ENCODE data around the gene CRHR2. TPM values are rescaled to one million over a fixed set of nuclear protein-coding genes. Genes with fewer than 3 reads are reported as not detected.

CRHR2 gene
- total and polyA plus RNA-seq, 2 experiments from 2014 or later: 0.14 to 1.4 TPM

DNA sequence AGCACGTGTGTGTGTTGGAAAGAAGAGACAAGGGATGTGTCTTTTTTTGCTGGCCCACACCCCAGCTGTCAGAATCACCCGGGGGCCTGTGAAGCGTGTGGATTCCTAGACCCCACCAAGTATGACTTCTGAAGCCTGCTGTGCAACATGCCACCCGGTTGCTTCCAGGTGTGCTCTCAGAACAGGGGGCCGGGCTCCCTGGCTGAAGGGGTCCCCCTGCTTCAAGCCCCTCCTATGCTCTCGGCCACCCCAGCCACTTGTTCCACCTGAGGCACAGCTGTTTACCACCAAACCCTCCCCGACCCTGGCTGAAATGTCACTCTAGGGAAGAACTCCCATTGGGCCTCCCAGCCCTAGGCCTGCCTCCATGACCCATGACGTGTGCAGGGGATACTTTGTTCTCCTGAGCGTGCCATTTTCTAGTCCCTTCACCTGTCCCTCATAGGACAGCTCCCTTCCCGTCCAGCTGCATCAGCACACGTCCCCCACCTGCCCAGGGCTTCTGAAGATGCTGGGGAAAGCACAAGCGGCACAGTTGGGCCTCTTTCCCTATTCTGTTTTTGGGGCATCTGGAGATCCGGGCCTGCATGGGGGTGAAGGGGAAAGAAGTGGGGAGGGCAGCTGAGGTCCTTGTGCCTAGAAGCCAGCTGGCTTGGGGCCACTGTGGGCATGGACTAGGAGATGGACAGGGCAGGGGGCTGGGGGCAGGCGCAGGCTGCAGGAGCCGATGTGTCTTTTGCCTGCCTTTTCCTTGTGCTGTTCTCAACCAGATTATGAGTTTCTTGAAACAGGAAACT, 33.3 kb downstream of the CRHR2 start:
- Histone ChIP-seq H3K4me2 (no peak overlapping the region), H3K27ac (ENCODE audit: low read depth) (no peak overlapping the region), H3K79me2 (replicated peaks; ENCODE audit: insufficient read depth) (peaks cover 2% of the 10 kb centered on the region; the same call in 1 of the 2 replicates), H2AFZ (no peak overlapping the region), H3K4me3 (no peak overlapping the region), H3K4me1 (ENCODE audit: insufficient read depth) (no peaks in the 10 kb centered on the region; the same call in 1 of the 2 replicates), H3K9me2 (ENCODE audit: insufficient read depth) (no peaks in the 10 kb centered on the region), H3F3A (replicated peaks; ENCODE audit: low read depth) (no peaks in the 10 kb centered on the region), H4K20me1 (replicated peaks; ENCODE audit: insufficient read depth) (peaks cover 4% of the 10 kb centered on the region; the same call in 1 of the 2 replicates), H3K36me3 (ENCODE audit: insufficient read depth) (no peaks in the 10 kb centered on the region), H3K27me3 (ENCODE audit: insufficient read depth) (no peaks in the 10 kb centered on the region)
- Mint-ChIP-seq H3K27ac (no peak overlapping the region), H3K9me3 (no peaks in the 10 kb centered on the region), H3K4me3 (no peak overlapping the region), H3K36me3 (ENCODE audit: low read depth) (peaks cover 23% of the 10 kb centered on the region), H3K4me1 (peaks cover 16% of the 10 kb centered on the region), H3K27me3 (ENCODE audit: insufficient read depth, low read depth, poor library complexity) (peaks cover 15% of the 10 kb centered on the region)
- DNase-seq (ENCODE audit: low spot score): no peak
- TF ChIP-seq ZNF331 (CRISPR knock-in tag; IDR thresholded peaks at IDR 0.05; ENCODE audit: low read depth) (no peak), STAT1 (IDR thresholded peaks at IDR 0.05; ENCODE audit: unreplicated experiment) (no peak), NANOG (IDR thresholded peaks at IDR 0.05; ENCODE audit: borderline replicate concordance) (no peak), EZH2 (IDR thresholded peaks at IDR 0.05; ENCODE audit: low read depth, unreplicated experiment) (no peak), ZNF114 (CRISPR knock-in tag; IDR thresholded peaks at IDR 0.05) (no peak)
- TF ChIP-seq, protein P1, sequence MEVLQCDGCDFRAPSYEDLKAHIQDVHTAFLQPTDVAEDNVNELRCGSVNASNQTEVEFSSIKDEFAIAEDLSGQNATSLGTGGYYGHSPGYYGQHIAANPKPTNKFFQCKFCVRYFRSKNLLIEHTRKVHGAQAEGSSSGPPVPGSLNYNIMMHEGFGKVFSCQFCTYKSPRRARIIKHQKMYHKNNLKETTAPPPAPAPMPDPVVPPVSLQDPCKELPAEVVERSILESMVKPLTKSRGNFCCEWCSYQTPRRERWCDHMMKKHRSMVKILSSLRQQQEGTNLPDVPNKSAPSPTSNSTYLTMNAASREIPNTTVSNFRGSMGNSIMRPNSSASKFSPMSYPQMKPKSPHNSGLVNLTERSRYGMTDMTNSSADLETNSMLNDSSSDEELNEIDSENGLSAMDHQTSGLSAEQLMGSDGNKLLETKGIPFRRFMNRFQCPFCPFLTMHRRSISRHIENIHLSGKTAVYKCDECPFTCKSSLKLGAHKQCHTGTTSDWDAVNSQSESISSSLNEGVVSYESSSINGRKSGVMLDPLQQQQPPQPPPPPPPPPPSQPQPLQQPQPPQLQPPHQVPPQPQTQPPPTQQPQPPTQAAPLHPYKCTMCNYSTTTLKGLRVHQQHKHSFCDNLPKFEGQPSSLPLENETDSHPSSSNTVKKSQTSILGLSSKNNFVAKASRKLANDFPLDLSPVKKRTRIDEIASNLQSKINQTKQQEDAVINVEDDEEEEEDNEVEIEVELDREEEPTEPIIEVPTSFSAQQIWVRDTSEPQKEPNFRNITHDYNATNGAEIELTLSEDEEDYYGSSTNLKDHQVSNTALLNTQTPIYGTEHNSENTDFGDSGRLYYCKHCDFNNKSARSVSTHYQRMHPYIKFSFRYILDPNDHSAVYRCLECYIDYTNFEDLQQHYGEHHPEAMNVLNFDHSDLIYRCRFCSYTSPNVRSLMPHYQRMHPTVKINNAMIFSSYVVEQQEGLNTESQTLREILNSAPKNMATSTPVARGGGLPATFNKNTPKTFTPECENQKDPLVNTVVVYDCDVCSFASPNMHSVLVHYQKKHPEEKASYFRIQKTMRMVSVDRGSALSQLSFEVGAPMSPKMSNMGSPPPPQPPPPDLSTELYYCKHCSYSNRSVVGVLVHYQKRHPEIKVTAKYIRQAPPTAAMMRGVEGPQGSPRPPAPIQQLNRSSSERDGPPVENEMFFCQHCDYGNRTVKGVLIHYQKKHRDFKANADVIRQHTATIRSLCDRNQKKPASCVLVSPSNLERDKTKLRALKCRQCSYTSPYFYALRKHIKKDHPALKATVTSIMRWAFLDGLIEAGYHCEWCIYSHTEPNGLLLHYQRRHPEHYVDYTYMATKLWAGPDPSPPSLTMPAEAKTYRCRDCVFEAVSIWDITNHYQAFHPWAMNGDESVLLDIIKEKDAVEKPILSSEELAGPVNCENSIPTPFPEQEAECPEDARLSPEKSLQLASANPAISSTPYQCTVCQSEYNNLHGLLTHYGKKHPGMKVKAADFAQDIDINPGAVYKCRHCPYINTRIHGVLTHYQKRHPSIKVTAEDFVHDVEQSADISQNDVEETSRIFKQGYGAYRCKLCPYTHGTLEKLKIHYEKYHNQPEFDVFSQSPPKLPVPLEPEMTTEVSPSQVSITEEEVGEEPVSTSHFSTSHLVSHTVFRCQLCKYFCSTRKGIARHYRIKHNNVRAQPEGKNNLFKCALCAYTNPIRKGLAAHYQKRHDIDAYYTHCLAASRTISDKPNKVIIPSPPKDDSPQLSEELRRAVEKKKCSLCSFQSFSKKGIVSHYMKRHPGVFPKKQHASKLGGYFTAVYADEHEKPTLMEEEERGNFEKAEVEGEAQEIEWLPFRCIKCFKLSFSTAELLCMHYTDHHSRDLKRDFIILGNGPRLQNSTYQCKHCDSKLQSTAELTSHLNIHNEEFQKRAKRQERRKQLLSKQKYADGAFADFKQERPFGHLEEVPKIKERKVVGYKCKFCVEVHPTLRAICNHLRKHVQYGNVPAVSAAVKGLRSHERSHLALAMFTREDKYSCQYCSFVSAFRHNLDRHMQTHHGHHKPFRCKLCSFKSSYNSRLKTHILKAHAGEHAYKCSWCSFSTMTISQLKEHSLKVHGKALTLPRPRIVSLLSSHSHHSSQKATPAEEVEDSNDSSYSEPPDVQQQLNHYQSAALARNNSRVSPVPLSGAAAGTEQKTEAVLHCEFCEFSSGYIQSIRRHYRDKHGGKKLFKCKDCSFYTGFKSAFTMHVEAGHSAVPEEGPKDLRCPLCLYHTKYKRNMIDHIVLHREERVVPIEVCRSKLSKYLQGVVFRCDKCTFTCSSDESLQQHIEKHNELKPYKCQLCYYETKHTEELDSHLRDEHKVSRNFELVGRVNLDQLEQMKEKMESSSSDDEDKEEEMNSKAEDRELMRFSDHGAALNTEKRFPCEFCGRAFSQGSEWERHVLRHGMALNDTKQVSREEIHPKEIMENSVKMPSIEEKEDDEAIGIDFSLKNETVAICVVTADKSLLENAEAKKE (CRISPR knock-in tag; IDR thresholded peaks at IDR 0.05): no peak
- TF ChIP-seq, protein P2, sequence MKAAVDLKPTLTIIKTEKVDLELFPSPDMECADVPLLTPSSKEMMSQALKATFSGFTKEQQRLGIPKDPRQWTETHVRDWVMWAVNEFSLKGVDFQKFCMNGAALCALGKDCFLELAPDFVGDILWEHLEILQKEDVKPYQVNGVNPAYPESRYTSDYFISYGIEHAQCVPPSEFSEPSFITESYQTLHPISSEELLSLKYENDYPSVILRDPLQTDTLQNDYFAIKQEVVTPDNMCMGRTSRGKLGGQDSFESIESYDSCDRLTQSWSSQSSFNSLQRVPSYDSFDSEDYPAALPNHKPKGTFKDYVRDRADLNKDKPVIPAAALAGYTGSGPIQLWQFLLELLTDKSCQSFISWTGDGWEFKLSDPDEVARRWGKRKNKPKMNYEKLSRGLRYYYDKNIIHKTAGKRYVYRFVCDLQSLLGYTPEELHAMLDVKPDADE (IDR thresholded peaks at IDR 0.05): no peak
- no peak for ATAC-seq

Measured in GM23338 (cell line).